Measurements from ENCODE around the gene ALPP.
A peak's percentile ranks its signal among the peaks of the same experiment; 100 is the strongest.
"Not testable (repeated sequence)": the region's sequence is repeated elsewhere in the genome, so short reads cannot be mapped to it uniquely, and the experiment has no call there.

The ALPP gene

GRCh38 chr2:232406556-232407310, 28.2 kb downstream of the ALPP start, which contains the start of gene ALPG:
Gene ALPG, plus strand, starts transcription at chr2:232406844. Its CDS starts 51 bp downstream, at chr2:232406895.
- peak; percentile 49 for DNase-seq (ENCODE audit: low spot score)

DNA sequence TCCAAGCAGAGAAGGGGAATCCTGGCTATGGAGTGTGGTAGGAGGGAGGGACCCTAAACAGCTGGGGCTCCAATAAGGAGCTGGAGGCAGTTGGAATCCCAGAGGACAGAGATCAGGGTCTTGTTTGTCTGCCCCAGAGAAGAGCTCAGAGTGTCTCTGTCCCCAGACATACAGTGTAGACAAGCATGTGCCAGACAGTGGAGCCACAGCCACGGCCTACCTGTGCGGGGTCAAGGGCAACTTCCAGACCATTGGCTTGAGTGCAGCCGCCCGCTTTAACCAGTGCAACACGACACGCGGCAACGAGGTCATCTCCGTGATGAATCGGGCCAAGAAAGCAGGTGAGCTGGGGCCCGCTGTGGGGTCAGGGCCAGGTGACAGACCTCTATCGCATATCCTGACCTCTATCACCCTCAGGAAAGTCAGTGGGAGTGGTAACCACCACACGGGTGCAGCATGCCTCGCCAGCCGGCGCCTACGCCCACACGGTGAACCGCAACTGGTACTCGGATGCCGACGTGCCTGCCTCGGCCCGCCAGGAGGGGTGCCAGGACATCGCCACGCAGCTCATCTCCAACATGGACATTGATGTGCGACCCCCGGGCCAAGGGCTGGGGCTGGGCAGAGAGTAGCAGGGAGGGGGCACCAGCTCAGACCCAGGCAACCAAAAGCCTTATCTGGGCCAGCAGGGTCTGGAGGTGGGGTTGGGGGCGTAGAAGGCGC, 29.0 kb downstream of the ALPP start:
- DNase-seq (ENCODE audit: low spot score): not testable (repeated sequence)

GRCh38 chr2:232408269-232408668, 29.7 kb downstream of the ALPP start:
- DNase-seq (ENCODE audit: low spot score): not testable (repeated sequence)

DNA sequence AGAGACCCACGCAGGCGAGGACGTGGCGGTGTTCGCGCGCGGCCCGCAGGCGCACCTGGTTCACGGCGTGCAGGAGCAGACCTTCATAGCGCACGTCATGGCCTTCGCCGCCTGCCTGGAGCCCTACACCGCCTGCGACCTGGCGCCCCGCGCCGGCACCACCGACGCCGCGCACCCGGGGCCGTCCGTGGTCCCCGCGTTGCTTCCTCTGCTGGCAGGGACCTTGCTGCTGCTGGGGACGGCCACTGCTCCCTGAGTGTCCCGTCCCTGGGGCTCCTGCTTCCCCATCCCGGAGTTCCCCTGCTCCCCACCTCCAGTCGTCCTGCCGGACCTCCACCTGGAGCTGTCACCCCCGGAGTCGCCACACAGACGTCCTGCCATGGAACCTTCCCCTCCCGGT, 31.1 kb downstream of the ALPP start:
- DNase-seq (ENCODE audit: low spot score): not testable (repeated sequence)

DNA sequence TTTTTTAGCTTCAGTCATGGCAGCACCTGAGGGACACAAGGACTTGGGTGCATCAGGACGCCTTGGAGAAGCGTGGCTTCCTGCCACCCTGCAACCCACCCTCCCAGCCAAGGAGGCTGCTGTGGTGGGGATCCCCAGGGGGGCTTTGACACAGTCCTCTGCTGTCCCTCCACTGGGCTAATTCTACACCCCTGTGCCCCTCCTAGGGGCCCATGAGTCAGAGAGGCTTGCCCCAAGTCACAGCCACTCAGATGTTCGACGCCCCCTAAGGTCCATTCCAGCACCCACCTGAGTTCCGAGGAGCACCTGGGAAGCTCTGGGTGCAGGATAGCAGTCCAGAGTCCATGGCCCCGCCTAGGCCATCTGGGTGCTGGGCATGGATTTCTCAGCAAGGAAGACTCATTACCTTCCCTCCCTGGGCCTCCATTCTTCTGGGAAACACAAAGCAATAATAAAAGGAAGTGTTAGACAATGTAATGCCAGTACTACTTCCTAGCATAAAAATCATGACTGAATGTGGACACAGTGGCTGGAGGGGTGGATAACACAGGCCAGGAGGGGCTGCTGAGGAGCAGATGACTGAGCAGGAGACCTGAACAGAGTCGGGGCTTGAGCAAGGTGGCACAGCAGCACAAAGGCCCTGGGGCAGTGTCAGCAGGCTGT, 31.8 kb downstream of the ALPP start:
- no peak for DNase-seq (ENCODE audit: low spot score)

GRCh38 chr2:232411901-232412629, 33.5 kb downstream of the ALPP start:
- DNase-seq (ENCODE audit: low spot score): no peak

- no peak for DNase-seq (ENCODE audit: low spot score)
Measured at GRCh38 chr2:232412986-232413385, 34.4 kb downstream of the ALPP start.

GRCh38 chr2:232415138-232415690, 36.7 kb downstream of the ALPP start:
- DNase-seq (ENCODE audit: low spot score): no peak

- no peak for DNase-seq (ENCODE audit: low spot score)
Measured at GRCh38 chr2:232415736-232416520, 37.4 kb downstream of the ALPP start.

DNA sequence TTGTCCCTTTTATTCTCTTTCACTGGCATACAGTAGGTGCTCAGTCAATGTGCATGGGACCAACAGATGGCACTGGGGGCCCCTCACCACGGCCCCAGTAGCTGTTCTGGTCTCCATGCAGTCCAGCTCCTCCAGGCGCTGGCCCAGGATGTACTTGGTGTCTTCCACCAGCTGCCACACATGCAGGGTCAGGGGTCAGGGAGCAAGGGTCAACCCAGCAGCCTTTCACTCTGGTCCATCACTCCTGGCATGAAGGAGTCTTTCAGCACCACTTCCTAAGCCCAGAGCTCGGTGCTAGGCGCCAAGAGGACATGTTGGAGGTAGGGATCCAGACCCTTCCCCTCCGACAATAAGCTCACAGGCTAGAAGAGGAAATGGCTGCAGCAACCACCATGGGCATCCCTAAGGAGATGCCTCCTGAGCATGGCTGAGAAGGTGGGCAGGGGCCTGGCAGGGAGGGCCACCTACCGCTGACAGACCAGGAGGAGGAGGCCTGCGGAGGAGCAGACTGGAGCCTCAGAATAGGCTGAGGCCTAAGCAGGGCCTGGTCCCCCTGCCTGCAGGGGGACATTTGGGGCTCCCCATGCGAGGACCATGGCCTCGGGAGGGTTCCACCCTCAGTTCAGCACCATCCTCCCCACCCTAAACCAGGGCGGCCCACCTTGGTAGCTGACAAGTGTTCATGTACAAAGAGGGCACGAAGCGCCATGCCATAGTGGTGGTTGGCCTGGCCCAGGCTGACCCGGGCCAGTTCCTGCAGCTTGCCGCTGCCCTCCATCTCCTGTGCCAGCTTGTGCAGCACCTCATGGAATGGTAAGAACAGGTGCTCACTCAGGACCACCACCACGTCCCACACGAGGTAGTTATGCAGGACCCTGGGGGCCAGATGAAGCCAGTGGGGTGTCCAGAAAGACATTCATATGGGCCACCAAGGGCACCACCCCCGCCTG, 38.2 kb downstream of the ALPP start:
- no peak for DNase-seq (ENCODE audit: low spot score)

DNA sequence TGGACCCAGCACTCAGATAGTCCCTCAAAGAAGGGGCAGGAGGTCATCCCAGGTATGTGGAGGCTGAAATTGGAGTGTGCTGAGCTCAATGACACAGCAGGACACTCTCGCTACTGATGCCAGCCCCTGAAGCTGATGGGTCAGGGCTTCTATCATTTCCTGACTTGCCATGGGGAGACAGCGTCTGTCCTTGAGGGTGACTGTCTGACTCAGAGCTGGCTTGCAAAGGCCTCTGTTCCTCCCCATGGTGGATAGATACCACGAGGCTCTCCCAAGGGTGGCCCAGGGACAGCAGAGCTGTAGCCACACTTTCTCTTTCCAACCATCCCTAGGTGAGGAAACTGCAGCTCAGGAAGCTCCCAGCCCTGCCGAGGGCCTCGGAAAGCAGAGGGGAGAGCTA, 38.9 kb downstream of the ALPP start:
- no peak for DNase-seq (ENCODE audit: low spot score)

DNA sequence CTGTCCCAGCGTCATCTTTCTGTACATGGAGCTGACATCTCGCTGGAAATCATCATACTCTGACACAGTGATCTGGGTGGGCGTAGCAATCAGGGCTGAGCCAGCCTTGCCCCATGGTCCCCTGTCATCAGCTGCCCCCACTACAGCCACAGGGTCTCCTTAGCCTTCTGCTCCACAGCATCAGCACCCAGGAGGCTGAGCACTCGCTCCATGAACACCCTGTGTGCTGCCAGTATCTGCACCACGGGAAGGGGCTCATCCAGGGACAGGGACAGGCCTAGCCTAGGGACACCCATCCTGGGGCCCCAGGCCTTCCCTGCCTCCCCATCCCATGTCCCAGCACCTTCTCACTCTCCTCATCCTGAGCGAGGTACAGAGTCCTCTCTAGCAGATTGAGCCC, 39.5 kb downstream of the ALPP start:
- DNase-seq (ENCODE audit: low spot score): no peak

DNA sequence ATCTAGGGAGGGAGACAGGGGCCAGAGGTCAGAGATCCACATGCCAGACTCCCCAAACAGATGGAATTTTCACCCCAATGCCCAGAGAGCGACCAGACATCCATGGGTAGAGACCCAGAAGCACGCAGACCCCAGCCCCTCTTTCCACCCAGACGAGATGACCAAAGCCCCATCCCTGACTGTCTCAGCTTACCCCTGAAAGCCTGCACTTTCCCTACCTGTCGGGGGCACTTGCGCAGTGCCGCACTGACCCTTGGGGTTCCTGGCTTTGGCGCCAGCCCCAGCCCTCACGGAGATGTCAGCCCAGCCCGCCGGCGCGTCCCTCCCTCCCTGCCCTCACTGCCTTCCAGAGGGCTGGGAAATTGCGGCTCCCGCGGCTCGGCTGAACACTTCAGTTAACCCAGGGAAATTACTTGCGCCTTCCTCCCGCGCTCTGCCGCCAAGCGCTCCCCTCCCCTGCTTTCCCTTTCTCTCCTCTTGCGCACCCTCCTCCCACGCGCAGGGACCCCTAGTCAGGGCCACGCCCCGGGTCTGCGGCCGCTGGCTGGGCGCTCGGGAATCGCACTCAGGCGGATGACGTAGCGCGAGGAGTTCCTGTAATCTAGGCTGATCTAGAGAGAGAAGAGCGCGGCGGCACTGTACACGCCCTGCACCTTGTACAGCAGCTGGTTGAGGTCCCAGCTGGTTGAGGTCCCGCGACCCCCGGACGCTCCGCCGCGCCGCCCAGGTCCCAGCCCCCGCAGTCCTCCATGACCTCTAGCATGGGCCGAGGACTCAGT, 40.1 kb downstream of the ALPP start:
- peak; percentile 46 for DNase-seq (ENCODE audit: low spot score)

DNA sequence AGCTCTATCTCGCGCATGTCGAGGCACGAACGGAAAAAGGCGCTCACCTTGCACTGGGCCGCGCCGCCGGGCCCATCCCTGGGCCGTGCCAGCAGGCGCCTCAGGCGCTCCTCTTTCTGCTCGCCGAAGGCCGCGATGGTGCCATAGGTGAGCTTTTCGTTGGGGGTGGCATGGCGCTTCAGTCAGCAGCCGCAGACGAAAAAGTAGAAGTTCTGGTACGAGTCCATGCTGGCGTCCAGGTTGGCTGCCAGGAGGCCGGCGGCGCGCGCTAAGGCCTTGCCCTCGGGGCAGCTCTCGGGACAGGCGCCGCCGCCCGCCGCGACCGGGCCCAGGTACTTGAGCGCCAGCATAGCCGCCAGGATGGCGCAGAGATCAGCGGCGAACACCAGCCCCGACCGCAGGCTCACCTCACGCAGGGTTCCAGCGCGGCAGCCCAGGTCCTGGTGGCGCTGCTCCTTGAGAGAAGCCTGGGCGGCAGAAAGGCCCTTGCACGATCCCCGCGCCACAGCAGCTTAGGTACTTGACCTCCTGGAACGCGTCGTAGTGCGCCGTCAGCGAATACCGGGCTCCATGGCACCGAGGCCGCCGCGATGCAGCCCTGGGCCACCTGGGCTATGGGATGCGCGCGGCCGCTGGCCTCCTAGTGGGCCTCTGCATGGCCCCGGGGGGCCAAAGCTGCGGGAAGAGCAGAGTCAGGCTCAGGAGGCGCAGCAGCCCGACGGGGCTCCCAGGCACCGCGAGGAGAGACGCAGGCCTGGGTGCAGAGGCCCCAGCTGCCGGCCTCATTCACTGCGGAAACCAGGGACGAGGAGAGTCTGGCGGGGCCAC, 40.9 kb downstream of the ALPP start:
- no peak for DNase-seq (ENCODE audit: low spot score)

DNA sequence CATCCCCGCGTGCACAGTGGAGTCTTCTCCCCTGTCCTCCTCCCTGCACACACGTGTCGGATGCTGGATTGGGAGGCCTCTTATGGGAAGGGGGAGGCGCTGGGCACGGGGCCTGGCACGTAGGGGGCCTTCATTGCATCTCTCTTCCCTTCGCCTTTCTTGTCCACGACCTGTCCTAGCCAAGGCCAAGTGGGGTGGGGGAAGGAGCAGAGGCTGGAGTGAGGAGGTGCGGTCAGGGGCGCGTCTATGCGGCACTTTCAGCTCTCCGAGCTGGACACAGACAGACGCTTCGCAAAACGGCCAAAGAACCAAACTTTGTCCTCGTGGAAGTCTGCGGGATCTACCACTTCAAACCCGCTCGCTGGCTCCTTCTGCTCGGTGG, 41.5 kb downstream of the ALPP start:
- no peak for DNase-seq (ENCODE audit: low spot score)

- DNase-seq (ENCODE audit: low spot score): peak; percentile 75
Measured at GRCh38 chr2:232420463-232421188, 42.1 kb downstream of the ALPP start.

DNA sequence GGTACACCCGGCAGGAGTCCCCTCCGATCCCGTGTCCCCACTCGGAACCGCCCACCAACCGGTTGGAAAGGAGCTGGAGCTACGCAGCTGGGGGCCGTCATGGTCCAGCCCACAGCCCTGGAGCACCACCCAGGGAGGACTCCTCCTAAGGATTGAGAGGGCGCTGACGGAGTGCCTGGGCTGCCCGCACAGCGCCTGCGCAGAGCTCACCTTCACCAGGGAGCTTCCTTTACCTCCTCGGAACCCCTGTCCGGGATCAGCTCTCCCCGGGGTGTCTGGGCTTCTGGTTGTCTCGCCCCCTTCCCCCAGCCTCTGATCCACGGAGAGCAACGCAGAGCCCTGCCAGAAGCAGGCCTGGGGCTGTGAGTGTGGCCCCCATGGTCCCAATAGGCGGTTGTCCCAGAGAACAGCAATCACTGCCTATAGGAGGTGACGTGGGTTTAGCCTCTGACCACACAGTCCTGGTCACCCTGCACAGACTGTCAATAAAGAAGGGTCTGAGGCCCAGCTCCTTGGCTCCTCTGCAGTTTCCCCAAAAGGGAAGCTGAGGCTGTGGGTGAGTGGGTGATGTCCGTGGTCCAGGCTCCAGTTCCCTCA, 42.7 kb downstream of the ALPP start:
- no peak for DNase-seq (ENCODE audit: low spot score)
